Hepatocyte (in vitro differentiated cells): ENCODE measurements around the gene NELFB. TPM values are rescaled to one million over a fixed set of nuclear protein-coding genes. Genes with fewer than 3 reads are reported as not detected.

Source experiments
- DNase-seq: peaks from one replicate; pipeline ENCODE4 v3.0.0-alpha.2; 2016; ENCODE audit warnings: low spot score
- H2AFZ ChIP-seq: fragments of 200-600 bp; sonication (generic); 2 replicates; pipeline ENCODE4 v1.6.0; 2016; ENCODE audit warnings: antibody characterized with exemption, mild to moderate bottlenecking
- H3K27ac ChIP-seq: fragments of 200-600 bp; sonication (generic); 2 replicates; pipeline ENCODE4 v1.5.1; 2016; ENCODE audit warnings: mild to moderate bottlenecking
- H3K27me3 ChIP-seq: fragments of 200-600 bp; sonication (generic); 2 replicates; pipeline ENCODE4 v1.6.1; 2016
- H3K36me3 ChIP-seq: fragments of 200-600 bp; sonication (generic); replicated peaks from 2 replicates; pipeline ENCODE4 v1.5.1; 2016; ENCODE audit warnings: low read depth; ENCODE audit not compliant: insufficient read depth
- H3K4me1 ChIP-seq: fragments of 200-600 bp; sonication (generic); 2 replicates; pipeline ENCODE4 v1.5.1; 2016; ENCODE audit warnings: mild to moderate bottlenecking, moderate library complexity; ENCODE audit not compliant: insufficient read depth
- H3K4me2 ChIP-seq: fragments of 200-600 bp; sonication (generic); 2 replicates; pipeline ENCODE4 v1.6.0; 2016
- H3K4me3 ChIP-seq: fragments of 200-600 bp; sonication (generic); 2 replicates; pipeline ENCODE4 v1.5.1; 2016; ENCODE audit warnings: mild to moderate bottlenecking
- H3K79me2 ChIP-seq: fragments of 200-600 bp; sonication (generic); 2 replicates; pipeline ENCODE4 v1.6.0; 2017; ENCODE audit warnings: mild to moderate bottlenecking
- H3K9me2 ChIP-seq: fragments of 200-600 bp; sonication (generic); replicated peaks from 2 replicates; pipeline ENCODE4 v1.6.0; 2017; ENCODE audit warnings: mild to moderate bottlenecking; ENCODE audit not compliant: insufficient read depth
- H3K9me3 ChIP-seq: fragments of 200-600 bp; sonication (generic); 2 replicates; pipeline ENCODE4 v1.5.1; 2016; ENCODE audit warnings: low read depth, mild to moderate bottlenecking
- H4K20me1 ChIP-seq: fragments of 200-600 bp; sonication (generic); 2 replicates; pipeline ENCODE4 v1.6.0; 2016; ENCODE audit warnings: mild to moderate bottlenecking; ENCODE audit not compliant: insufficient read depth, poor library complexity, severe bottlenecking
- EZH2 ChIP-seq: fragments of 200-600 bp; sonication (generic); IDR thresholded peaks from 2 replicates; pipeline ENCODE4 v1.6.1; 2016; ENCODE audit warnings: antibody characterized with exemption, mild to moderate bottlenecking, borderline replicate concordance
- EZH2phosphoT487 ChIP-seq: fragments of 200-600 bp; sonication (generic); IDR thresholded peaks from one replicate; pipeline ENCODE4 v1.6.1; 2018; ENCODE audit warnings: antibody characterized with exemption, mild to moderate bottlenecking, low read depth, moderate library complexity; ENCODE audit not compliant: unreplicated experiment, severe bottlenecking
- WGBS: methylation state at CpG from one replicate; pipeline ENCODE4 v1.1.6; 2016; ENCODE audit warnings: low lambda C conversion rate; ENCODE audit errors: missing lambda C conversion rate; 5-methylcytosine and 5-hydroxymethylcytosine counted together
- polyA plus RNA-seq: library from polyadenylated mRNA; unstranded; fragments of >200 nt; fragmentation: Nextera tagmentation; extraction: Ambion mirVana; gene quantifications from 2 replicates; pipeline ENCODE4 v1.2.1, GENCODE V29; 2016
- total RNA-seq: library from RNA; depleted of rRNA; stranded (reverse); fragments of >200 nt; gene quantifications from 2 replicates; pipeline ENCODE4 v1.2.3, GENCODE V29; 2014
- TF ChIP-seq, protein P1 (sequence below): fragments of 200-600 bp; sonication (generic); IDR thresholded peaks from 2 replicates; pipeline ENCODE4 v1.5.1; 2016; ENCODE audit warnings: antibody characterized with exemption, mild to moderate bottlenecking; ENCODE audit not compliant: poor library complexity

NELFB gene
- total and polyA plus RNA-seq, 2 experiments from 2014 or later, result 41.4 to 63.5 TPM

- Histone ChIP-seq H2AFZ (no peak overlapping the region), H3K79me2 (no peaks in the 10 kb centered on the region), H3K9me2 (no peaks in the 10 kb centered on the region), H4K20me1 (no peaks in the 10 kb centered on the region), H3K27ac (no peak overlapping the region), H3K27me3 (no peaks in the 10 kb centered on the region), H3K36me3 (no peaks in the 10 kb centered on the region), H3K4me1 (no peaks in the 10 kb centered on the region), H3K9me3 (no peaks in the 10 kb centered on the region), H3K4me2 (no peak overlapping the region), H3K4me3 (no peak overlapping the region)
- WGBS, result 94% methylated on average over 6 of the region's 6 CpGs
- TF ChIP-seq EZH2 (no peak), EZH2phosphoT487 (no peak)
- TF ChIP-seq, protein P1, sequence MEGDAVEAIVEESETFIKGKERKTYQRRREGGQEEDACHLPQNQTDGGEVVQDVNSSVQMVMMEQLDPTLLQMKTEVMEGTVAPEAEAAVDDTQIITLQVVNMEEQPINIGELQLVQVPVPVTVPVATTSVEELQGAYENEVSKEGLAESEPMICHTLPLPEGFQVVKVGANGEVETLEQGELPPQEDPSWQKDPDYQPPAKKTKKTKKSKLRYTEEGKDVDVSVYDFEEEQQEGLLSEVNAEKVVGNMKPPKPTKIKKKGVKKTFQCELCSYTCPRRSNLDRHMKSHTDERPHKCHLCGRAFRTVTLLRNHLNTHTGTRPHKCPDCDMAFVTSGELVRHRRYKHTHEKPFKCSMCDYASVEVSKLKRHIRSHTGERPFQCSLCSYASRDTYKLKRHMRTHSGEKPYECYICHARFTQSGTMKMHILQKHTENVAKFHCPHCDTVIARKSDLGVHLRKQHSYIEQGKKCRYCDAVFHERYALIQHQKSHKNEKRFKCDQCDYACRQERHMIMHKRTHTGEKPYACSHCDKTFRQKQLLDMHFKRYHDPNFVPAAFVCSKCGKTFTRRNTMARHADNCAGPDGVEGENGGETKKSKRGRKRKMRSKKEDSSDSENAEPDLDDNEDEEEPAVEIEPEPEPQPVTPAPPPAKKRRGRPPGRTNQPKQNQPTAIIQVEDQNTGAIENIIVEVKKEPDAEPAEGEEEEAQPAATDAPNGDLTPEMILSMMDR, result no peak
- DNase-seq, result no peak
These were observed 12.8 kb downstream of the NELFB start for GRCh38 chr9:137267933-137268355.

- no peaks in the 10 kb centered on the region for H3K9me3 ChIP-seq
- H3K27me3 ChIP-seq, result no peaks in the 10 kb centered on the region
- no peak for TF ChIP-seq EZH2
- no peak for TF ChIP-seq EZH2phosphoT487
- TF ChIP-seq, protein P1, result no peak
- H3K4me1 ChIP-seq, result no peaks in the 10 kb centered on the region
- H3K9me2 ChIP-seq, result no peaks in the 10 kb centered on the region
- no peak overlapping the region for H3K4me2 ChIP-seq
- no peaks in the 10 kb centered on the region for H4K20me1 ChIP-seq
- 88% methylated on average over 19 of the region's 19 CpGs for WGBS
- no peaks in the 10 kb centered on the region for H3K36me3 ChIP-seq
- no peak overlapping the region for H2AFZ ChIP-seq
- no peak for DNase-seq
- no peak overlapping the region for H3K4me3 ChIP-seq
- H3K27ac ChIP-seq, result no peak overlapping the region
- H3K79me2 ChIP-seq, result no peaks in the 10 kb centered on the region
These were observed 13.5 kb downstream of the NELFB start for GRCh38 chr9:137268538-137269201.

GRCh38 chr9:137269231-137269772, 14.2 kb downstream of the NELFB start:
- H3K4me2 ChIP-seq, result no peak overlapping the region
- no peaks in the 10 kb centered on the region for H3K36me3 ChIP-seq
- H3K9me2 ChIP-seq, result no peaks in the 10 kb centered on the region
- H4K20me1 ChIP-seq, result no peaks in the 10 kb centered on the region
- H3K79me2 ChIP-seq, result no peaks in the 10 kb centered on the region
- H3K9me3 ChIP-seq, result no peaks in the 10 kb centered on the region
- peak; percentile 6 for DNase-seq
- H2AFZ ChIP-seq, result no peak overlapping the region
- H3K27me3 ChIP-seq, result no peaks in the 10 kb centered on the region
- H3K4me3 ChIP-seq, result no peak overlapping the region
- H3K27ac ChIP-seq, result no peak overlapping the region
- no peaks in the 10 kb centered on the region for H3K4me1 ChIP-seq
- WGBS, result 79% methylated on average over 17 of the region's 17 CpGs
- TF ChIP-seq EZH2phosphoT487 (no peak), EZH2 (no peak)
- TF ChIP-seq, protein P1, result no peak
